ENCODE measurements around the gene YES1. TPM values are rescaled to one million over a fixed set of nuclear protein-coding genes. Genes with fewer than 3 reads are reported as not detected.

The YES1 gene
- total RNA-seq, 5 donors from 2014 or later (not counting 1 experiment from before 2014, with no cell fraction given), result 7.4 to 16.3 (median 8.2) TPM

GRCh38 chr18:710418-711300 is 101.4 kb downstream of the YES1 start:
- peak overlapping the region in 1 of 2 donors; percentile 77 for H3K4me3 ChIP-seq (ENCODE audit: control insufficient read depth in 1 of 2, extremely low read depth in 1 of 2, low read length in 1 of 2)
- H3K27ac ChIP-seq (ENCODE audit: low read length), result peak overlapping the region; percentile 92
- H3K9me3 Mint-ChIP-seq, result peaks cover 0 to 11% (median 0%) of the 10 kb centered on the region in 3 donors
- no peaks in the 10 kb centered on the region for H3K27me3 ChIP-seq (replicated peaks in 1 of 2; ENCODE audit: control insufficient read depth in 2 of 2, extremely low read depth in 1 of 2, insufficient read depth in 2 of 2, low read length in 1 of 2)
- peaks cover 3 to 11% of the 10 kb centered on the region in 2 donors for H3K36me3 ChIP-seq (ENCODE audit: control insufficient read depth in 2 of 2, extremely low read depth in 1 of 2, insufficient read depth in 1 of 2, low read length in 1 of 2)
- H3K27ac Mint-ChIP-seq, result peak overlapping the region; percentile 39 to 87
- WGBS (ENCODE audit: insufficient coverage), result no CpG with 5 or more reads among the region's 3 CpGs
- H3K4me1 ChIP-seq (ENCODE audit: control insufficient read depth in 1 of 2, extremely low read depth in 1 of 2, insufficient read depth in 2 of 2, low read length in 2 of 2), result peaks cover 4 to 33% of the 10 kb centered on the region in 2 experiments
- H3K36me3 Mint-ChIP-seq, result peaks cover 22% of the 10 kb centered on the region
- ATAC-seq (replicated peaks in 1 of 4), result no peak
- H3K27me3 Mint-ChIP-seq, result no peaks in the 10 kb centered on the region
- H3K4me3 Mint-ChIP-seq, result peak overlapping the region; percentile 83 to 91 (median 84)
- no peaks in the 10 kb centered on the region for H3K9me3 ChIP-seq
- POLR2A ChIA-PET, result interaction anchor here in 1 of 2 donors (0.6 kb wide), 1 partner anchor 78 kb away, joined by 4 read pairs; no protein-coding TSS in a partner anchor
- CTCF ChIA-PET, result interaction anchor here (0.6 to 2.0 kb wide), 5 partner anchors 27 to 120 kb away, joined by 3 to 10 read pairs (median 4); no protein-coding TSS in a partner anchor
- peaks cover 26 to 48% (median 47%) of the 10 kb centered on the region in 3 donors for H3K4me1 Mint-ChIP-seq
- no peak for DNase-seq

- POLR2A ChIA-PET, result interaction anchor here (0.6 kb wide), 2 partner anchors 77 to 1965 kb away, joined by 4 read pairs; no protein-coding TSS in a partner anchor
- Histone ChIP-seq H3K4me3 (ENCODE audit: control insufficient read depth in 1 of 2, extremely low read depth in 1 of 2, low read length in 1 of 2) (no peak overlapping the region), H3K27me3 (replicated peaks in 1 of 2; ENCODE audit: control insufficient read depth in 2 of 2, extremely low read depth in 1 of 2, insufficient read depth in 2 of 2, low read length in 1 of 2) (no peaks in the 10 kb centered on the region), H3K9me3 (no peaks in the 10 kb centered on the region), H3K27ac (ENCODE audit: low read length) (no peak overlapping the region), H3K36me3 (ENCODE audit: control insufficient read depth in 2 of 2, extremely low read depth in 1 of 2, insufficient read depth in 1 of 2, low read length in 1 of 2) (peaks cover 3 to 18% of the 10 kb centered on the region in 2 donors), H3K4me1 (ENCODE audit: control insufficient read depth in 1 of 2, extremely low read depth in 1 of 2, insufficient read depth in 2 of 2, low read length in 2 of 2) (peaks cover 4 to 33% of the 10 kb centered on the region in 2 experiments)
- Mint-ChIP-seq H3K36me3 (peaks cover 31% of the 10 kb centered on the region), H3K27me3 (no peaks in the 10 kb centered on the region), H3K27ac (no peak overlapping the region), H3K9me3 (peaks cover 0 to 6% (median 0%) of the 10 kb centered on the region in 3 donors), H3K4me3 (no peak overlapping the region), H3K4me1 (peaks cover 26 to 52% (median 42%) of the 10 kb centered on the region in 3 donors)
- CTCF ChIA-PET, result interaction anchor here (1.1 to 2.0 kb wide), 3 partner anchors 32 to 121 kb away, joined by 3 to 10 read pairs (median 4); no protein-coding TSS in a partner anchor
- WGBS (ENCODE audit: insufficient coverage), result no CpG with 5 or more reads among the region's 1 CpG
- DNase-seq (no peak), ATAC-seq (replicated peaks in 1 of 4) (no peak)
These were observed 102.3 kb downstream of the YES1 start for GRCh38 chr18:709771-710170.

- DNase-seq (no peak), ATAC-seq (replicated peaks in 1 of 4) (no peak)
- peaks cover 41% of the 10 kb centered on the region for H3K36me3 Mint-ChIP-seq
- peaks cover 3 to 29% of the 10 kb centered on the region in 2 donors for H3K36me3 ChIP-seq (ENCODE audit: control insufficient read depth in 2 of 2, extremely low read depth in 1 of 2, insufficient read depth in 1 of 2, low read length in 1 of 2)
- H3K27ac ChIP-seq (ENCODE audit: low read length), result no peak overlapping the region
- H3K27me3 ChIP-seq (replicated peaks in 1 of 2; ENCODE audit: control insufficient read depth in 2 of 2, extremely low read depth in 1 of 2, insufficient read depth in 2 of 2, low read length in 1 of 2), result no peaks in the 10 kb centered on the region
- ChIA-PET POLR2A (interaction anchor here in 1 of 2 donors (0.7 kb wide), 1 partner anchor 9 kb away, joined by 11 read pairs; no protein-coding TSS in a partner anchor), CTCF (interaction anchor here (0.5 to 1.1 kb wide), 4 partner anchors 23 to 131 kb away, joined by 3 to 4 read pairs (median 3); no protein-coding TSS in a partner anchor)
- H3K9me3 ChIP-seq, result no peaks in the 10 kb centered on the region
- H3K27me3 Mint-ChIP-seq, result no peaks in the 10 kb centered on the region
- no peak overlapping the region for H3K4me3 Mint-ChIP-seq
- peaks cover 4 to 33% of the 10 kb centered on the region in 2 experiments for H3K4me1 ChIP-seq (ENCODE audit: control insufficient read depth in 1 of 2, extremely low read depth in 1 of 2, insufficient read depth in 2 of 2, low read length in 2 of 2)
- no peaks in the 10 kb centered on the region for H3K9me3 Mint-ChIP-seq
- H3K4me3 ChIP-seq (ENCODE audit: control insufficient read depth in 1 of 2, extremely low read depth in 1 of 2, low read length in 1 of 2), result no peak overlapping the region
- peaks cover 26 to 60% (median 46%) of the 10 kb centered on the region in 3 donors for H3K4me1 Mint-ChIP-seq
- WGBS (ENCODE audit: insufficient coverage), result 93% methylated on average over 4 of the region's 10 CpGs
- no peak overlapping the region for H3K27ac Mint-ChIP-seq
These were observed 103.9 kb downstream of the YES1 start for GRCh38 chr18:708096-708495.

- ChIA-PET CTCF (no interaction called here), POLR2A (no interaction called here)
- WGBS (ENCODE audit: insufficient coverage), result 98% methylated on average over 7 of the region's 8 CpGs
- H3K27me3 ChIP-seq (replicated peaks in 1 of 2; ENCODE audit: control insufficient read depth in 2 of 2, extremely low read depth in 1 of 2, insufficient read depth in 2 of 2, low read length in 1 of 2), result no peaks in the 10 kb centered on the region
- ATAC-seq (replicated peaks in 1 of 4) (no peak), DNase-seq (no peak)
- Mint-ChIP-seq H3K36me3 (peaks cover 46% of the 10 kb centered on the region), H3K4me1 (peaks cover 25 to 61% (median 47%) of the 10 kb centered on the region in 3 donors), H3K27ac (no peak overlapping the region), H3K27me3 (no peaks in the 10 kb centered on the region), H3K4me3 (no peak overlapping the region), H3K9me3 (no peaks in the 10 kb centered on the region)
- peaks cover 4 to 22% of the 10 kb centered on the region in 2 experiments for H3K4me1 ChIP-seq (ENCODE audit: control insufficient read depth in 1 of 2, extremely low read depth in 1 of 2, insufficient read depth in 2 of 2, low read length in 2 of 2)
- peaks cover 3 to 33% of the 10 kb centered on the region in 2 donors for H3K36me3 ChIP-seq (ENCODE audit: control insufficient read depth in 2 of 2, extremely low read depth in 1 of 2, insufficient read depth in 1 of 2, low read length in 1 of 2)
- no peaks in the 10 kb centered on the region for H3K9me3 ChIP-seq
- no peak overlapping the region for H3K27ac ChIP-seq (ENCODE audit: low read length)
- H3K4me3 ChIP-seq (ENCODE audit: control insufficient read depth in 1 of 2, extremely low read depth in 1 of 2, low read length in 1 of 2), result no peak overlapping the region
These were observed 105.6 kb downstream of the YES1 start for GRCh38 chr18:706405-706804.

GRCh38 chr18:703213-703967 is 108.7 kb downstream of the YES1 start:
- no peak for ATAC-seq (replicated peaks in 1 of 4)
- WGBS (ENCODE audit: insufficient coverage), result 100% methylated on average over 1 of the region's 8 CpGs
- H3K4me3 Mint-ChIP-seq, result no peak overlapping the region
- no peak for DNase-seq
- Histone ChIP-seq H3K4me1 (ENCODE audit: control insufficient read depth in 1 of 2, extremely low read depth in 1 of 2, insufficient read depth in 2 of 2, low read length in 2 of 2) (no peaks in the 10 kb centered on the region), H3K27ac (ENCODE audit: low read length) (no peak overlapping the region), H3K27me3 (replicated peaks in 1 of 2; ENCODE audit: control insufficient read depth in 2 of 2, extremely low read depth in 1 of 2, insufficient read depth in 2 of 2, low read length in 1 of 2) (no peaks in the 10 kb centered on the region), H3K36me3 (ENCODE audit: control insufficient read depth in 2 of 2, extremely low read depth in 1 of 2, insufficient read depth in 1 of 2, low read length in 1 of 2) (peaks cover 0 to 33% of the 10 kb centered on the region in 2 donors), H3K9me3 (no peaks in the 10 kb centered on the region), H3K4me3 (ENCODE audit: control insufficient read depth in 1 of 2, extremely low read depth in 1 of 2, low read length in 1 of 2) (no peak overlapping the region)
- H3K4me1 Mint-ChIP-seq, result peaks cover 7 to 33% (median 19%) of the 10 kb centered on the region in 3 donors
- CTCF ChIA-PET, result no interaction called here
- H3K27ac Mint-ChIP-seq, result no peak overlapping the region
- no peaks in the 10 kb centered on the region for H3K27me3 Mint-ChIP-seq
- H3K36me3 Mint-ChIP-seq, result peaks cover 43% of the 10 kb centered on the region
- no peaks in the 10 kb centered on the region for H3K9me3 Mint-ChIP-seq
- POLR2A ChIA-PET, result no interaction called here

- CTCF ChIA-PET, result no interaction called here
- peaks cover 32% of the 10 kb centered on the region for H3K36me3 Mint-ChIP-seq
- H3K36me3 ChIP-seq (ENCODE audit: control insufficient read depth in 2 of 2, extremely low read depth in 1 of 2, insufficient read depth in 1 of 2, low read length in 1 of 2), result peaks cover 0 to 17% of the 10 kb centered on the region in 2 donors
These were observed 114.2 kb downstream of the YES1 start for GRCh38 chr18:697800-698199.

More at GRCh38 chr18:697800-698199, 114.2 kb downstream of the YES1 start:
- no peak for DNase-seq
- Mint-ChIP-seq H3K4me1 (peaks cover 2 to 8% (median 3%) of the 10 kb centered on the region in 3 donors), H3K27ac (no peak overlapping the region), H3K27me3 (no peaks in the 10 kb centered on the region), H3K9me3 (no peaks in the 10 kb centered on the region), H3K4me3 (no peak overlapping the region)
- H3K4me3 ChIP-seq (ENCODE audit: control insufficient read depth in 1 of 2, extremely low read depth in 1 of 2, low read length in 1 of 2), result no peak overlapping the region
- no peak overlapping the region for H3K27ac ChIP-seq (ENCODE audit: low read length)
- H3K4me1 ChIP-seq (ENCODE audit: control insufficient read depth in 1 of 2, extremely low read depth in 1 of 2, insufficient read depth in 2 of 2, low read length in 2 of 2), result no peaks in the 10 kb centered on the region
- POLR2A ChIA-PET, result interaction anchor here in 1 of 2 donors (0.6 kb wide), 1 partner anchor 485 kb away, joined by 3 read pairs; no protein-coding TSS in a partner anchor
- no peak for ATAC-seq (replicated peaks in 1 of 4)
- no peaks in the 10 kb centered on the region for H3K27me3 ChIP-seq (replicated peaks in 1 of 2; ENCODE audit: control insufficient read depth in 2 of 2, extremely low read depth in 1 of 2, insufficient read depth in 2 of 2, low read length in 1 of 2)
- H3K9me3 ChIP-seq, result no peaks in the 10 kb centered on the region
- 84% methylated on average over 5 of the region's 10 CpGs for WGBS (ENCODE audit: insufficient coverage)

All from T-cell (primary cell).